NOMO-1 treated with dmso at 0.1 percent for 144 hours (cell line): Measurements from ENCODE around the gene SLC34A3.

Experiments
- DNase-seq: peaks from one replicate; lab custom pipeline; 2025; ENCODE audit not compliant: unreplicated experiment; lab: John Stamatoyannopoulos, UW

The SLC34A3 gene

DNA sequence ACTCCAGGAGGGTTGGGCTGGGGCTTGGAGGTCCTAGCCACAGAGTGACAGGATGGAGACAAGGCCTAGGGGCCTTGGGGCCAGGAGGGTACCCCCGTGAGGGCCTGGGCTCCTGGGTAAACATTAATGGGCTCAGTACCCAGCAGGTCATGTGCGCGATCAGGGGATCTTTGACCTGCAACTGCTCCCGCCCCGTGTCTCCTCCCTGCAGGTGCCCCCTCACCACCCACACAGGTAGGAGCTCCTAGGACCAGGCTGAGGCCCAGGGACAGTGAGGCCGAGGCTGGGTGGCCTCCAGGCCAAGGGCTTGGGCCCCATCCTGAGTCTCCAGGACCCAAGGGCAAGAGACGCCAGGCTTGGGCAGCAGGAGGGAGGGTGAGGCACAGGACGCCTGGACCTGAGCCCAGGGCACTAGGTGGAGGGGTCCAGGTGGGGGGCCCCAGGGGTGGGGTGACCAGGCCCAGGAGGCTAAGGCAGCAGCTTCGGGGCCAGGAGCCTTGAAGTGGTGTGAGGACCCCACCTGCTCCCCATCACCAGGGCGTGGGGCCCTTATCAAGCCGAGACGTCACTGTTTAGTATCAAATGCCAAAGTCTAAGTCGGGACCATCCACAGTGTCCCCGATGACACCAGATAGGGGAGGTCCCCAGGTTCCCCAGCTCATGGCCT is at the start of gene SLC34A3:
Gene SLC34A3 (plus strand): TSS at position 197 of the 667 bp plus-strand sequence. CDS start 802 bp downstream, outside the sequence.
- DNase-seq: no peak

DNA sequence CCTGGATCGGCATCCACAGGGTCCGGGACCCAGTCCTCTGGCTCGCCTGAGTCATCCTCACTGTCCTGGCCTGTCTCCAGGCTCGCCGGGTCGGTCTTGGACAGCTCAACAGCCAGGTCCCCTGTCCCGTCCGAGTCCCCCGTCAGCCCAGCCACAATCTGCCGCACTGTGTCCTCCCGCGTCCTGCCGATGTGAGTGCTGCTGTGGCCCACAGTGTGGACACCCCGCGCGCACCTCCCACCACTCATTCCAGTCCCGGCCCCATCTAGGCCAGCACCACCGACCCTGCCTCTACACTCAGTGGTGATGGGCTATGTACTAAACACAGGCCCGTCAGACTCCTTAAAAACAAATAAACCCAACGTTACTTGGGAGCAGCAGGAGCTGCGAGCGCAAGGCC is 49.0 kb upstream of the SLC34A3 start:
- DNase-seq: no peak

DNA sequence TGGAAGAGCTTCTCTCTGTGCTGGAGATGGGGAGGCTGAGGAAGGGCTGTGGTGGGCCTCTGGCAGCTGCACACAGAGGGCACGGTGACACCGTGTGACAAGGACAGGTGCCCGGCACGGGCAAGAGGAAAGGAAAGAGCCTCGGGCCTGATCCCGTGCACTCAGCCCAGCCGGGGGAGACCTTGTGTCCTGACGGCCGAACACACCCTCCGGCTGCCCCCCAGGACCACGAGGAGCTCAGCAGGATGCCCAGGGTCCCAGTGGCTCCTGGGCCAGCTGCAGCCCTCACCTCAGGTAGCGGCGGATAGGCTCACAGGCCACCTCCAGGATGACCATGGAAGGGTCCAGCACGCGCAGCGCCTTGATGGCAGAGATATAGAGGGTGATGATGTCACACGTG is 47.9 kb upstream of the SLC34A3 start:
- no peak for DNase-seq

GRCh38 chr9:137183980-137184595 is 46.6 kb upstream of the SLC34A3 start:
- no peak for DNase-seq

GRCh38 chr9:137184881-137185660 is 45.6 kb upstream of the SLC34A3 start:
- DNase-seq: no peak

GRCh38 chr9:137185921-137186320 is 44.8 kb upstream of the SLC34A3 start:
- no peak for DNase-seq

DNA sequence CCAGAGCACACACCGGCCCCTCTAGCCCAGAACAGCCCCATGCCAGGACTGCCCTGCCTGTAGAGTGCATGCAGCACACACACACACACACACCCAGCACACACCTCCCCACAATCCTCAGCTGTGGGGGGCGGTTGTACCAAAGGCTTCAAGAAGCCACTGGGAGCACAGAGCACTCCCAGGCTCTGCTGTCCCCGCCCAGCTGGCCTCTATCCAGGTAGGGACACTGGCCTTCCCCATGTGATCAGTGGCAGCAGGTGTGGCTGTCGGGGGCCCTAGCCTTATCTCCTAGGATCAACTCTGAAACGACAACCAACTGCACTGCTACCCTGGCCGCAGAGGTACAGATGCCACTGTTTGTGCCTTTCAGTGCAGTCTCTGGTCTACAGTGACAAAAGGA is 44.3 kb upstream of the SLC34A3 start:
- no peak for DNase-seq

GRCh38 chr9:137187386-137187785 is 43.3 kb upstream of the SLC34A3 start:
- no peak for DNase-seq

DNA sequence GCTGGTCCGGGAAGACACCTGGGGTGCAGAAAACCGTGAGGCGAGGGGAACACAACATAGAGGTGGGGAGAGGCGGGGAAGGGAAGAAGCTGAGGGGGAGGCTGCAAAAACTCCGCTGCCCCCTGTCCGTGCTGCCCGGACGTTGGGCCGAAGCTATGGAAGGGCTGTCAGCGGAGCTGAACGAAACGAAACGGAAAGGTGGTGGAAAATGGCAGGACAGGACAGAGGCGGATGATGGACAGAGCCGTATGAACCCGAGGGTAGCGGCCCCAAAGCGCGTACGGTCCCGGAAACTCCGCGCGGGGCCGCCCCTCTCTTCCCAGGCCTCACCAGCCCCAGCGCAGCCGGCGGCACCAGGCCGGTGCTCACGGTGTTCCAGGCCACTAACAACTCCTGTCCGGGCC is 42.6 kb upstream of the SLC34A3 start:
- DNase-seq: no peak

DNA sequence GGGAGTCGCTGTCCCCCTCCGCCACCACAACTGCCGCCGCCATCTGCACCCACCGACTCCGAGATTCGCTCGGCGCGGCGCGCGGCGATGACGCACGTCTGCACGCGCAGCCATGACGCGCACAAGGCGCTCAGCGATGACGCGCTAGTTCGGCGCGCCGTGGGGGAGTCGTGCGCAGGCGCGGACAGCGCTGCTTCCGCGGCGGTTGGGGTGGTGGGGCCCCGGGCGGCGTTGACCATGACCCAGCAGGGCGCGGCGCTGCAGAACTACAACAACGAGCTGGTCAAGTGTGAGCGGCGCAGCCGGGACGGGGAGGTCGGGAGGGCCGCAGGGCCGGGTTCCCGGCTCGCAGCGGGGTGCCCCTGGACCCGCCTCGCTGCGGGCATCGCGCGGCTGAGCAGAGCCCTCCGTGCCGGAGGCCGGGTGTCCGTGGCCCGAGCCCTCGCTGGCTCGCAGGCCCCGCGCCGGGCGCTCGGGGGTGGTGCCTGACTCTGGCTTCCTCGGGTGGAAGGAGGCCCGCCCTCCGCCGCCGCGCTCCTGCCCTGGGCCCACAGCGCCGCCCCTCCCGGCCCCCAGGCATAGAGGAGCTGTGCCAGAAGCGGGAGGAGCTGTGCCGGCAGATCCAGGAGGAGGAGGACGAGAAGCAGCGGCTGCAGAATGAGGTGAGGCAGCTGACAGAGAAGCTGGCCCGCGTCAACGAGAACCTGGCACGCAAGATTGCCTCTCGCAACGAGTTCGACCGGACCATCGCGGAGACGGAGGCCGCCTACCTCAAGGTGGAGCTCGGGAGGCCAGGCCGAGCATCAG is 42.0 kb upstream of the SLC34A3 start, which contains the start of the genes ANAPC2 and SSNA1:
Gene ANAPC2 (minus strand): TSS at position 71 of the 807 bp plus-strand sequence. CDS start 28 bp downstream, at position 43.
Gene SSNA1 (plus strand): TSS at position 187 of the 807 bp plus-strand sequence. CDS start 51 bp downstream, at position 238.
- peak; percentile 93 for DNase-seq

DNA sequence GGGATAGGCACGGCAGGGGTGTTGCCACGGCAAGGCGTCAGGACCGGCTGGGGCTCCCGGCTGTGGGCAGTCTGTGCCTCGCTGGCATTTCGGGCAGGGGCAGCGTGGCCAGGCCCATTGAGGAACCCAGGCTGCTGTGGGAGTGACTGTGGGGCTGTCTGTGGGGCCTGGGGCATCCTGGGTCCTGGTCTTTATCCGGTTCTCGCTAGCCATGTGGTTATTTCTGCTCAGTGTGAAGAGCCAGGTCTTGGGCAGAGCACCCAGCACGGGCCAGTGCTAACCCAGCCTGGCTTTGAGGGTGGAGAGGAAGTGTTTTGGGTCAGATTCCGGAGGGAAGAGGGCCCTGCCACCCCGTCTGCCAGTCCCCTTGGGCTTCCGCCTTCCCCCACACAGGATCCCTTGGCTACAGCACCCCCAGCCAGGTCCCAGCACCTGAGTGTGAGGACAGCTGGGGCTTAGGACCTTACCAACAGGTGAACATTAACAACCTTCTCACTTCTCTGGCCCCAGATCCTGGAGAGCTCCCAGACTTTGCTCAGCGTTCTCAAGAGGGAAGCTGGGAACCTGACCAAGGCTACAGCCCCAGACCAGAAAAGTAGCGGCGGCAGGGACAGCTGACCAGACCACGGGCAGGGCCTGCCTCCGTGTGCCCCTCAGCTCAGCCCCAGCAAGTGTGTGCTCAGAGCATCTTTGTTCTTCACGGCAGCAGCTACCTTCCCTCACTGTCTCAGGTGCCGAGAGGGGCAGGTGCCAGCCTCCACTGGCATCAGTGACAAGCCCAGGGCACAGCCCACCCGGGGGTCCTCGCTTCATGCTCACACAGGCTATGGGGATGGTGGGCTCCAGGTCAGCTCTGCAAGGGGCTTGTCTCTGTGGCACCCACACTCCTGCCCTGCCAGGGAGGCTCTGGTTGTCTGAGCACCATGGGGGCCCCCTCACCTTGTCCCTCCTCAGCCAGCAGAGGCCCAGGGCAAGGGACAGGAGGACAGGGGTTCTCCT is 41.1 kb upstream of the SLC34A3 start:
- DNase-seq: no peak

- no peak for DNase-seq
Measured at GRCh38 chr9:137190315-137190856, 40.3 kb upstream of the SLC34A3 start.

- DNase-seq: no peak
Measured at GRCh38 chr9:137191245-137191644, 39.5 kb upstream of the SLC34A3 start.

DNA sequence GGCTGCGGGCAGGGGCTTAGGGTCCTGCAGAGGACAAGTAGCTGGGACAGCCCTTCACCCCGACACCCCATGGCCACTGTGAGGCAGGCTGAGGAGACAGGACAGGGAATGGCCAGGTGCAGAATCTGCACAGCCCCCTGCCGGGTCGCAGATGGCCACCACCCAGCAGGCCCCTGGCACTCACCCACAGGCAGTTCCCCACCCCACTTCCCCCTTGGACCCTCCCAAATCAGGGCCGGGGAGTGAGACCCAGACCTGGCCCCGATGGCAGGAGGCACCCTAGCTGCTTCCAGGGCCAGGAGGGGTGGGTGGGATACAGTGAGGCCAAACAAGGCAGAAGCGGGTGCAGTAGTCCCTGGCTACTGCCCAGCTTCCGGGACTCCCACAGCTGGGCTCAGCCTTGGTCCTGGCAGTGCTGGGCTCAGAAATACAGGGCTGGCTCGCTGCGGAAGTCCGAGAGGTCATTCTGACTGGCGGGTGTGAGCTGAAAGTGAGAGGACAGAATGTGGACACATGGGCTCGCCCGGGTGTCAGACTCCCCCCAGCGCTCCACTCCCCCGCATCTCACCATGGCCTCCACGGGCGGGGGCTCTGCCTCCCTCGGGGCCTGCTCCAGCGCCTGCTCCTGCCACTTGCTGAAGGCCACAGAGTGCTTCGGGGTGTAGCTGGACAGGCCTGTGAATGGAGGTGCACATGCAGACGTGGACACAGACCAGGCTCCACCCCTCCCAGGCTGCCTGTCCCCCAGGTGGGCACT is 38.8 kb upstream of the SLC34A3 start:
- no peak for DNase-seq

DNA sequence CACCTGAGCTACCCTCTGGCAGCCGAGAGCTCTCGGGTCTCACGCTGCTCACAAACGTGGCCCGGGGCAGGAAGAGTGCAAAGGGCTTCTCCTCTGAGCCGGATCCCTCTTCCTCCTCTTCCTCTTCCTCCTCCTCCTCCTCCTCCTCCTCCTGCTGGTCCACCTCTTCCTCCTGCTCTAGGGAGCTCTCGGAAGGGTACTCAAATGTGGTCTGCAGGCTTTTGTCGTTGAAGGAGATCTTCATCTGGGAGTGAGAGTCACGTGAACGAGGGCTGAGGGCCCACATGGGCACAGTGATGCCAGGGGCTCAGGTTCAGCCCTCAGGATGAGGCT is 38.3 kb upstream of the SLC34A3 start:
- no peak for DNase-seq

- no peak for DNase-seq
Measured at GRCh38 chr9:137192859-137193258, 37.8 kb upstream of the SLC34A3 start.

- DNase-seq: no peak
Measured at GRCh38 chr9:137193771-137194170, 36.9 kb upstream of the SLC34A3 start.

- DNase-seq: no peak
Measured at GRCh38 chr9:137194388-137194787, 36.3 kb upstream of the SLC34A3 start.

- no peak for DNase-seq
Measured at GRCh38 chr9:137194909-137195308, 35.8 kb upstream of the SLC34A3 start.
